Mesothelial cell of epicardium (in vitro differentiated cells): ENCODE results near the gene CPD. TPM values are rescaled to one million over a fixed set of nuclear protein-coding genes. Genes with fewer than 3 reads are reported as not detected.
"Not testable (repeated sequence)": the region's sequence is repeated elsewhere in the genome, so short reads cannot be mapped to it uniquely, and the experiment has no call there.

ENCODE experiments used
- DNase-seq, 2 experiments: peaks; one replicate each; pipeline ENCODE4 v3.0.0; 2021; ENCODE audit warnings: low spot score in 2 of 2; ENCODE audit not compliant: unreplicated experiment in 2 of 2
- H3K27ac Mint-ChIP-seq: 2 replicates; pipeline ENCODE4 v1.8.0; 2021; ENCODE audit warnings: mixed read lengths
- H3K27me3 Mint-ChIP-seq: 2 replicates; pipeline ENCODE4 v1.8.0; 2021; ENCODE audit warnings: low read depth, mixed read lengths
- H3K36me3 Mint-ChIP-seq: 2 replicates; pipeline ENCODE4 v1.8.0; 2021; ENCODE audit warnings: mixed read lengths
- H3K4me1 Mint-ChIP-seq: 2 replicates; pipeline ENCODE4 v1.8.0; 2021; ENCODE audit warnings: mixed read lengths
- H3K4me3 Mint-ChIP-seq: 2 replicates; pipeline ENCODE4 v1.8.0; 2021; ENCODE audit warnings: mild to moderate bottlenecking, moderate library complexity, mixed read lengths
- H3K9me3 Mint-ChIP-seq: 2 replicates; pipeline ENCODE4 v1.8.0; 2021; ENCODE audit warnings: mixed read lengths
- total RNA-seq: library from RNA; stranded (reverse); gene quantifications from 3 replicates; pipeline ENCODE4 v1.2.1, GENCODE V29; 2021
- TF ChIP-seq, protein P1 (sequence below): fragments of 200-600 bp; sonication (generic); IDR thresholded peaks from one replicate; pipeline ENCODE4 v1.5.0; 2021; ENCODE audit warnings: antibody characterized with exemption; ENCODE audit not compliant: unreplicated experiment

CPD gene
- total RNA-seq, 1 donor from 2014 or later = 49.3 TPM

DNA sequence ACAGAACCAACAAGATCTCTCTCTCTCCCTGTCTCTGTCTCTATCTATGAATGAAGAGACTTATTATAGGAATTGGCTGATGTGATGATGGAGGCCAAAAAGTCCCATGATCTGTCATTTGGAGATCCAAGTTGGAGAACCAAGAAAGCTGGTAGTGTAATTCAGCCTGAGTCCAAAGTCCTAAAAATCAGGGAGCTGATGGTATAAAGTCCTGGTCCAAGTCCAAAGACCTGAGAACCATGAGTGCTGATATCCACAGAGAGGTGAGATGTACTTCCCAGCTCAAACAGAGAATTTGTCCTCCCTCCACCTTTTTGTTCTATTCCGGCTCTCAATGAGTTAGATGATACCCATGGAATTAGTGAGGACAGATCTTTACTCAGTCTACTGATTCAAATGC is 29.5 kb upstream of the CPD start:
- Mint-ChIP-seq H3K27me3 (no peaks in the 10 kb centered on the region), H3K4me1 (peaks cover 8% of the 10 kb centered on the region), H3K36me3 (no peaks in the 10 kb centered on the region), H3K9me3 (no peaks in the 10 kb centered on the region), H3K4me3 (no peak overlapping the region), H3K27ac (no peak overlapping the region)
- DNase-seq = no peak
- TF ChIP-seq, protein P1, sequence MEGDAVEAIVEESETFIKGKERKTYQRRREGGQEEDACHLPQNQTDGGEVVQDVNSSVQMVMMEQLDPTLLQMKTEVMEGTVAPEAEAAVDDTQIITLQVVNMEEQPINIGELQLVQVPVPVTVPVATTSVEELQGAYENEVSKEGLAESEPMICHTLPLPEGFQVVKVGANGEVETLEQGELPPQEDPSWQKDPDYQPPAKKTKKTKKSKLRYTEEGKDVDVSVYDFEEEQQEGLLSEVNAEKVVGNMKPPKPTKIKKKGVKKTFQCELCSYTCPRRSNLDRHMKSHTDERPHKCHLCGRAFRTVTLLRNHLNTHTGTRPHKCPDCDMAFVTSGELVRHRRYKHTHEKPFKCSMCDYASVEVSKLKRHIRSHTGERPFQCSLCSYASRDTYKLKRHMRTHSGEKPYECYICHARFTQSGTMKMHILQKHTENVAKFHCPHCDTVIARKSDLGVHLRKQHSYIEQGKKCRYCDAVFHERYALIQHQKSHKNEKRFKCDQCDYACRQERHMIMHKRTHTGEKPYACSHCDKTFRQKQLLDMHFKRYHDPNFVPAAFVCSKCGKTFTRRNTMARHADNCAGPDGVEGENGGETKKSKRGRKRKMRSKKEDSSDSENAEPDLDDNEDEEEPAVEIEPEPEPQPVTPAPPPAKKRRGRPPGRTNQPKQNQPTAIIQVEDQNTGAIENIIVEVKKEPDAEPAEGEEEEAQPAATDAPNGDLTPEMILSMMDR = no peak

DNA sequence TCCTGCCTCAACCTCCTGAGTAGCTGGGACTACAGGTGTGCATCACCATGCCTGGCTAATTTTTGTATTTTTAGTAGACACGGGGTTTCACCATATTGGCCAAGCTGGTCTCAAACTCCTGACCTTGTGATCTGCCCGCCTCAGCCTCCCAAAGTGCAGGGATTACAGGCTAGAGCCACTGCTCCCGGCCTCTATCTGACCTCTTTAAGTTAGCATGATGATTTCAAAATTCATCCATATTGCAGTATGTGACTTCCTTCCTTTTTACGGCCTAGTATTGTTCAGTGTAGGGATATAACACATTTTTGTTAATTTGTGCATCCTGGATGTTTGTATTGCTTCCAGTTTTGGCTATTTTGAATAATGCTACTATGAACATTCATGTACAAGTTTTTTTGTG is 27.5 kb upstream of the CPD start:
- not testable (repeated sequence) for H3K9me3 Mint-ChIP-seq, H3K27me3 Mint-ChIP-seq, H3K27ac Mint-ChIP-seq, DNase-seq, H3K4me3 Mint-ChIP-seq, H3K36me3 Mint-ChIP-seq, H3K4me1 Mint-ChIP-seq

DNA sequence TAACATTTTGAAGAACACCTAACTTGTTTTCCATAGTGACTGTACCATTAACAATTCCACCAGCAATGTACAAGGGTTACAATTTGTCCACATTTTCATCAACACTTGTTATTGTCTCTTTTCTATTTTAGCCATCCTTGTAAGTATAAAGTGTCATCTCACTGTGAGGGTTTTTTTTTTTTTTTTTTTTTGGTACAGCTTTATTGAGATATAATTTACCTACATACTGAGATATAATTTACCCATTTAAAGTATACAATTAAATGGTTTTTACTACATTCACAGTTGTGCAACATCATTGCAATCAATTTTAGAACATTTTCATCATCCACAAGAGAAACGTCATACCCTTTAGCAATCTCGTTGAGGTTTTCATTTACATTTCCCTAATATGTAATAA is 27.0 kb upstream of the CPD start:
- H3K9me3 Mint-ChIP-seq = no peaks in the 10 kb centered on the region
- no peak overlapping the region for H3K4me3 Mint-ChIP-seq
- H3K27ac Mint-ChIP-seq = no peak overlapping the region
- H3K4me1 Mint-ChIP-seq = no peaks in the 10 kb centered on the region
- H3K27me3 Mint-ChIP-seq = no peaks in the 10 kb centered on the region
- no peaks in the 10 kb centered on the region for H3K36me3 Mint-ChIP-seq
- TF ChIP-seq, protein P1 = no peak
- no peak for DNase-seq

DNA sequence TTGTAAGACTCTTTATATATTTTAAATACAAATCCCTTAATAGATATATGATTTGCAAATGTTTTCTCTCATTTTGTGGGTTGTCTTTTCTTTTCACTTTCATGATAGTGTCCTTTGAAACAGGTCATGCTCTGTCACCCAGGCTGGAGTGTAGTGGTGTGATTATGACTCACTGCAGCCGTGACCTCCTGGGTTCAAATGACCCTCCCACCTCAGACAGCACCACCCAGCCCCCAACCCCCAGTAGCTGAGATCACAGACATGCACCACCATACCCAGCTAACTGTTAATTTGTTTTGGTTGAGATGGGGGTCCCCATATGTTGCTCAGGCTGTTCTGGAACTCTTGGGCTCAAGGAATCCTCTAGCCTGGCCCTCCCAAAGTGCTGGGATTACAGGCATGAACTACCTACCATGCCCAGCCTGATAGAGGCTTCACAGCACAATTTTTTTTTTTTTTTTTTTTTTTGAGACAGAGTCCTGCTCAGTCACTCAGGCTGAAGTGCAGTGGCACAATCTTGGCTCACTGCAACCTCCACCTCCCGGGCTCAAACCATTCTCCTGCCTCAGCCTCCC is 26.4 kb upstream of the CPD start:
- no peak overlapping the region for H3K4me3 Mint-ChIP-seq
- DNase-seq = no peak
- no peaks in the 10 kb centered on the region for H3K36me3 Mint-ChIP-seq

DNA sequence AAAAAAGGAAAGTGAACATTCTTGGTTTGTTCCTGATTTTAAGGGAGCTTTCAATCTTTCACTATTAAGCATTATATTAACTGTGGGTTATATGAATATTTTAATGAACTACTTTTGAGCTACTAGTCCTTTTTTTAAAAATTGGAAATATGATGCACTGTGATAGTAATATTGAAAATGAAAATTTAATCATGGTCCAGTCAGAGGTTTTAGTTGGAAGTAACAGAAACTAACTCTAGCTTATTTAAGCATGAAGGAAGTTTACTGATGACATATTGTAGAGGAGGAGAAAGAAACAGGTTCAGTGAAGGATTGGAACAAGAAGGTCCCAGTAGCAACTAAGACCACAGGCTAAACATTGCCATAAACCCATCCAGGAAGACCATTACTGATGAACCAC is 24.0 kb upstream of the CPD start:
- no peak for DNase-seq
- no peak overlapping the region for H3K27ac Mint-ChIP-seq
- no peaks in the 10 kb centered on the region for H3K27me3 Mint-ChIP-seq
- H3K4me1 Mint-ChIP-seq = no peaks in the 10 kb centered on the region
- no peaks in the 10 kb centered on the region for H3K9me3 Mint-ChIP-seq
- TF ChIP-seq, protein P1 = no peak
- no peaks in the 10 kb centered on the region for H3K36me3 Mint-ChIP-seq
- H3K4me3 Mint-ChIP-seq = no peak overlapping the region

More for the DNA sequence above, 26.4 kb upstream of the CPD start:
- Mint-ChIP-seq H3K9me3 (no peaks in the 10 kb centered on the region), H3K4me1 (no peaks in the 10 kb centered on the region), H3K27ac (no peak overlapping the region), H3K27me3 (no peaks in the 10 kb centered on the region)
- TF ChIP-seq, protein P1 = no peak

DNA sequence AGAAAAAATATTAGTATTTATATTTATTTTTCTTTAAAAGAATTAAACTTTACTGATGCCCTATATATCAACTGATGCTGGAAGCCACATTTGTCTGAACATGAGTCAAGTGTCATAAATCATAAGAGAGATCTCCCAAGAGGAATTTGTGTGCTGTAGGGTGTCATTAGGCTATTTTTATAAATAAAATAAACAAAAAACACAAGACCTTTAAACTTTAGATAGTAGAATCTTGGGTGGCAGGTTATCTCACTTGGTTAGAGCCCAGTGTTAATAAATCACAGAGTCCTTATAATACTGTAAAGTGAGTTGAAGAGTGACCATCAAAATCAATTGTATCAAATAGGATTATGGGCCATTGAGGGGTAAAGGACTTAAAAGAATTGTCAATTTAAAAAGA is 21.3 kb upstream of the CPD start:
- Mint-ChIP-seq H3K27ac (no peak overlapping the region), H3K36me3 (no peaks in the 10 kb centered on the region), H3K27me3 (no peaks in the 10 kb centered on the region), H3K9me3 (peaks cover 11% of the 10 kb centered on the region), H3K4me3 (no peak overlapping the region), H3K4me1 (no peaks in the 10 kb centered on the region)
- no peak for DNase-seq
- TF ChIP-seq, protein P1 = no peak
